Loucy (cell line): ENCODE measurements around the gene TNS4.

Experiments used
- H2AFZ ChIP-seq: fragments of 200-600 bp; sonication (generic); 2 replicates; pipeline ENCODE4 v1.6.0; 2016; ENCODE audit warnings: antibody characterized with exemption, mild to moderate bottlenecking, low read length, moderate library complexity
- H3F3A ChIP-seq: fragments of 200-600 bp; 2 replicates; pipeline ENCODE4 v1.6.0; 2016; ENCODE audit warnings: antibody characterized with exemption, low read depth, mild to moderate bottlenecking
- H3K27me3 ChIP-seq: fragments of 200-600 bp; sonication (generic); 2 replicates; pipeline ENCODE4 v1.6.1; 2014; ENCODE audit warnings: low read length, mild to moderate bottlenecking; ENCODE audit not compliant: insufficient read depth, poor library complexity, severe bottlenecking
- H3K36me3 ChIP-seq: fragments of 200-600 bp; sonication (generic); 2 replicates; pipeline ENCODE4 v1.6.1; 2016; ENCODE audit warnings: low read length; ENCODE audit not compliant: insufficient read depth
- H3K4me1 ChIP-seq: fragments of 200-600 bp; sonication (generic); 2 replicates; pipeline ENCODE4 v1.5.1; 2014; ENCODE audit warnings: low read length, mild to moderate bottlenecking; ENCODE audit not compliant: insufficient read depth, poor library complexity, severe bottlenecking
- H3K4me2 ChIP-seq: fragments of 200-600 bp; sonication (generic); 2 replicates; pipeline ENCODE4 v1.6.0; 2014; ENCODE audit warnings: antibody characterized with exemption, low read length, low read depth, mild to moderate bottlenecking; ENCODE audit not compliant: poor library complexity, severe bottlenecking
- H3K4me3 ChIP-seq: fragments of 200-600 bp; sonication (generic); 2 replicates; pipeline ENCODE4 v1.5.1; 2014; ENCODE audit warnings: low read length, mild to moderate bottlenecking, mixed read lengths; ENCODE audit not compliant: poor library complexity, severe bottlenecking
- H3K79me2 ChIP-seq: fragments of 200-600 bp; sonication (generic); 2 replicates; pipeline ENCODE4 v1.6.1; 2014; ENCODE audit warnings: low read length; ENCODE audit not compliant: insufficient read depth
- H3K9ac ChIP-seq: fragments of 200-600 bp; sonication (generic); 2 replicates; pipeline ENCODE4 v1.6.0; 2014; ENCODE audit warnings: mild to moderate bottlenecking, low read depth, low read length, moderate library complexity; ENCODE audit not compliant: poor library complexity, severe bottlenecking
- H3K9me2 ChIP-seq: fragments of 200-600 bp; sonication (generic); replicated peaks from 2 replicates; pipeline ENCODE4 v1.6.1; 2016; ENCODE audit warnings: low read depth, low read length, mixed read lengths
- H3K9me3 ChIP-seq: fragments of 200-600 bp; sonication (generic); 2 replicates; pipeline ENCODE4 v1.6.1; 2014; ENCODE audit warnings: mild to moderate bottlenecking, antibody characterized with exemption, low read length, low read depth; ENCODE audit not compliant: insufficient read depth
- H4K20me1 ChIP-seq: fragments of 200-600 bp; sonication (generic); 2 replicates; pipeline ENCODE4 v1.6.0; 2014; ENCODE audit warnings: antibody characterized with exemption, low read length, mild to moderate bottlenecking; ENCODE audit not compliant: insufficient read depth, poor library complexity, severe bottlenecking
- EZH2phosphoT487 ChIP-seq: fragments of 200-600 bp; IDR thresholded peaks from 2 replicates; pipeline ENCODE4 v1.6.1; 2018; ENCODE audit warnings: antibody characterized with exemption, mild to moderate bottlenecking, moderate library complexity, borderline replicate concordance
- TF ChIP-seq, protein P1 (sequence below): fragments of 200-600 bp; sonication (generic); conservative IDR thresholded peaks from 2 replicates; pipeline ENCODE4 v1.5.1; 2014; ENCODE audit warnings: mild to moderate bottlenecking, antibody characterized with exemption, low read length

TNS4 gene

DNA sequence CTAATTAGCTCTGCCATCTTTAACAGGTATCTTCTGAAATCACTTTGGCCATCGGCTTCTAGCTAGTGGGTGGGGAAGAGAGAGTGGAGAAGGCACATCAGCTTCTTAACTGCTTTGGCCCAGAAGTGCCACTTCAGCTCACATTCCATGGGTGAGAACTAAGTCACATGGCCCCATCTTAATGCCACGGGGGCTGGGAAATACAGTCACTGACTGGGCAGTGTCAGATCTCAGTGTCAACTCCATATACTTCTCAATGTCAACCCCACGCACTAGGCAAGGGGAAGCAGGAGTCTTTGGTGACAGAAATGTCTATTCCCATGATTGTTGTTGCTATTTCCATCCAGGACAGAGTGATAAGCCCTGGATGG, 34.5 kb upstream of the TNS4 start:
- H3K9me3 ChIP-seq, result no peaks in the 10 kb centered on the region
- H3F3A ChIP-seq, result no peaks in the 10 kb centered on the region
- no peaks in the 10 kb centered on the region for H3K36me3 ChIP-seq
- no peaks in the 10 kb centered on the region for H3K9me2 ChIP-seq
- TF ChIP-seq, protein P1, sequence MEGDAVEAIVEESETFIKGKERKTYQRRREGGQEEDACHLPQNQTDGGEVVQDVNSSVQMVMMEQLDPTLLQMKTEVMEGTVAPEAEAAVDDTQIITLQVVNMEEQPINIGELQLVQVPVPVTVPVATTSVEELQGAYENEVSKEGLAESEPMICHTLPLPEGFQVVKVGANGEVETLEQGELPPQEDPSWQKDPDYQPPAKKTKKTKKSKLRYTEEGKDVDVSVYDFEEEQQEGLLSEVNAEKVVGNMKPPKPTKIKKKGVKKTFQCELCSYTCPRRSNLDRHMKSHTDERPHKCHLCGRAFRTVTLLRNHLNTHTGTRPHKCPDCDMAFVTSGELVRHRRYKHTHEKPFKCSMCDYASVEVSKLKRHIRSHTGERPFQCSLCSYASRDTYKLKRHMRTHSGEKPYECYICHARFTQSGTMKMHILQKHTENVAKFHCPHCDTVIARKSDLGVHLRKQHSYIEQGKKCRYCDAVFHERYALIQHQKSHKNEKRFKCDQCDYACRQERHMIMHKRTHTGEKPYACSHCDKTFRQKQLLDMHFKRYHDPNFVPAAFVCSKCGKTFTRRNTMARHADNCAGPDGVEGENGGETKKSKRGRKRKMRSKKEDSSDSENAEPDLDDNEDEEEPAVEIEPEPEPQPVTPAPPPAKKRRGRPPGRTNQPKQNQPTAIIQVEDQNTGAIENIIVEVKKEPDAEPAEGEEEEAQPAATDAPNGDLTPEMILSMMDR, result no peak
- no peak overlapping the region for H3K4me3 ChIP-seq
- no peak overlapping the region for H3K4me2 ChIP-seq
- no peak overlapping the region for H3K9ac ChIP-seq
- H3K27me3 ChIP-seq, result no peaks in the 10 kb centered on the region
- H3K4me1 ChIP-seq, result peaks cover 79% of the 10 kb centered on the region
- no peaks in the 10 kb centered on the region for H3K79me2 ChIP-seq
- no peak overlapping the region for H2AFZ ChIP-seq
- H4K20me1 ChIP-seq, result no peaks in the 10 kb centered on the region

DNA sequence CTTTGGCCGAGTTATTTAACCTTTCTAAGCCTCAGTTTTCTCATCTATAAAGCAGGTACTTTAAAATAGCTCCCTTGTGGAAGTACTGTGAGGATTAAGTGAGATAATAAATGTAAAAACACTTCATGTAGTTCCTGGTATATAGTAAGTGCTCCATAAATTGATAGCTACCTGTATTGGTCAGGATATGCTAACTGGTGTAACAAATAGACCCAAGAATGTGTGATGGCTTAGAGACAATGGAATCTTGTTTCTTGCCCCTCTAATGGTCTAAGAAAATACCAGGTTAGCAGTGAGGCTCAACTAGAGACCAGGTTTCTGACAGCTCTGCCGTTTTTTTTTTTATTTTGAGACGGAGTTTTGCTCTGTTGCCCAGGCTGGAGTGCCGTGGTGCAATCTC, 34.0 kb upstream of the TNS4 start:
- H3K4me2 ChIP-seq, result no peak overlapping the region
- H4K20me1 ChIP-seq, result no peaks in the 10 kb centered on the region
- H3K9ac ChIP-seq, result no peak overlapping the region
- H3K4me1 ChIP-seq, result peaks cover 79% of the 10 kb centered on the region
- H2AFZ ChIP-seq, result no peak overlapping the region
- no peak for TF ChIP-seq EZH2phosphoT487
- TF ChIP-seq, protein P1, result no peak
- no peaks in the 10 kb centered on the region for H3K36me3 ChIP-seq
- no peaks in the 10 kb centered on the region for H3K79me2 ChIP-seq
- no peaks in the 10 kb centered on the region for H3K27me3 ChIP-seq
- H3K9me3 ChIP-seq, result no peaks in the 10 kb centered on the region
- H3F3A ChIP-seq, result no peaks in the 10 kb centered on the region
- H3K4me3 ChIP-seq, result no peak overlapping the region
- no peaks in the 10 kb centered on the region for H3K9me2 ChIP-seq

DNA sequence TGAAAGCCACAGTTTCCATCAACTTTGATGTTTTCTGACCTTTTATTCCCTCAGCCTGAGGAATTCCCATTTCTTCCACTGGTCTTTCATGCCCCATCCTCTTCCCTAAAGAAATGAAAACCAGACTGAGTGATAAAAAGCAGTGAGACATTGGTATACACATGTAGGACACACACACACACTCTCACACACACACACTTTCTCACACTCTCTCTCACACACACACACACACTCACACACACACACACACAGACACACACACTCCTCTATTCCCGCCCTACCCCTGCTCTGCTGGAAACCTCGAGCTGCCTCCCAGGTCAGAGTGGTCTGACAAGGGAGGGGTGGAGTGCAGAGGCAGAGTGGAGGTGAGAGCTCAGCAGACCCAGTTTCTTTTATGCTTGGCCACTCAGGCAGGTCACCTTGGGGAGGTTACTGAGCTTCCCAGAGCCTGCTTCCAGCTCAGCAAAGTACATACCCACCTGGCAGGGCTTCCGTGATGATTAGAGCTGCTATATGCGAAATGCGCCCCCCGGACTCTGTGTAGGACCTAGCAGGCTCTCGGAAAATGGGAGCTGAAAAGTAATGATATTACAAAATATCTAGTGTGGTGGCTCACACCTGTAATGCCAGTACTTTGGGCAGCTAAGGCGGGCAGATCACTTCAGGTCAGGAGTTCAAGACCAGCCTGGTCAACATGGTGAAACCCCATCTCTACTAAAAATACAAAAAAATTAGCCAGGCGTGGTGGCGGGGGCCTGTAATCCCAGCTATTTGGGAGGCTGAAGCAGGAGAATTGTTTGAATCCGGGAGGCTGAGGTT, 33.2 kb upstream of the TNS4 start:
- Histone ChIP-seq H3K79me2 (no peaks in the 10 kb centered on the region), H3K9ac (no peak overlapping the region), H2AFZ (no peak overlapping the region), H3K36me3 (no peaks in the 10 kb centered on the region), H3K27me3 (no peaks in the 10 kb centered on the region), H3F3A (no peaks in the 10 kb centered on the region), H3K4me2 (no peak overlapping the region), H3K9me3 (no peaks in the 10 kb centered on the region), H3K4me3 (no peak overlapping the region), H4K20me1 (no peaks in the 10 kb centered on the region), H3K4me1 (peaks cover 74% of the 10 kb centered on the region), H3K9me2 (no peaks in the 10 kb centered on the region)
- TF ChIP-seq, protein P1, result no peak
- no peak for TF ChIP-seq EZH2phosphoT487
